Smooth muscle cell (in vitro differentiated cells): Measurements from ENCODE around the gene HEPACAM. TPM values are rescaled to one million over a fixed set of nuclear protein-coding genes. Genes with fewer than 3 reads are reported as not detected.
A peak's percentile ranks its signal among the peaks of the same experiment; 100 is the strongest.

Source experiments
- DNase-seq: peaks from one replicate; lab custom pipeline; 2025; ENCODE audit not compliant: unreplicated experiment; lab: John Stamatoyannopoulos, UW
- H2AFZ ChIP-seq: fragments of 200-600 bp; sonication (generic); 2 replicates; pipeline ENCODE4 v1.6.0; 2016; ENCODE audit warnings: antibody characterized with exemption, low read depth, mild to moderate bottlenecking
- H3F3A ChIP-seq: fragments of 200-600 bp; sonication (generic); 2 replicates; pipeline ENCODE4 v1.6.0; 2017; ENCODE audit warnings: antibody characterized with exemption, low read depth
- H3K27ac ChIP-seq: fragments of 200-600 bp; sonication (generic); 2 replicates; pipeline ENCODE4 v1.5.1; 2016; ENCODE audit warnings: low read depth, mild to moderate bottlenecking
- H3K27me3 ChIP-seq: fragments of 200-600 bp; sonication (generic); 2 replicates; pipeline ENCODE4 v1.6.1; 2016; ENCODE audit warnings: low read depth, mild to moderate bottlenecking
- H3K36me3 ChIP-seq: fragments of 200-600 bp; sonication (generic); 2 replicates; pipeline ENCODE4 v1.5.1; 2016; ENCODE audit warnings: low read depth
- H3K4me1 ChIP-seq: fragments of 200-600 bp; sonication (generic); 2 replicates; pipeline ENCODE4 v1.5.1; 2016; ENCODE audit warnings: low read depth
- H3K4me2 ChIP-seq: fragments of 200-600 bp; sonication (generic); 2 replicates; pipeline ENCODE4 v1.6.0; 2016; ENCODE audit warnings: mild to moderate bottlenecking
- H3K4me3 ChIP-seq: fragments of 200-600 bp; sonication (generic); 2 replicates; pipeline ENCODE4 v1.5.1; 2016; ENCODE audit warnings: mild to moderate bottlenecking
- H3K79me2 ChIP-seq: fragments of 200-600 bp; sonication (generic); 2 replicates; pipeline ENCODE4 v1.6.0; 2016; ENCODE audit warnings: low read depth, mild to moderate bottlenecking
- H3K9ac ChIP-seq: fragments of 200-600 bp; sonication (generic); 2 replicates; pipeline ENCODE4 v1.6.0; 2016; ENCODE audit warnings: low read depth
- H3K9me3 ChIP-seq: fragments of 200-600 bp; sonication (generic); replicated peaks from 2 replicates; pipeline ENCODE4 v1.5.1; 2016; ENCODE audit warnings: low read depth
- H4K20me1 ChIP-seq: fragments of 200-600 bp; sonication (generic); 2 replicates; pipeline ENCODE4 v1.6.0; 2016; ENCODE audit warnings: low read depth
- WGBS: methylation state at CpG from one replicate; pipeline ENCODE4 v1.1.7; 2016; ENCODE audit warnings: low lambda C conversion rate; 5-methylcytosine and 5-hydroxymethylcytosine counted together
- polyA plus RNA-seq: library from polyadenylated mRNA; unstranded; fragments of >200 nt; fragmentation: Nextera tagmentation; extraction: Ambion mirVana; gene quantifications from 2 replicates; pipeline ENCODE4 v1.2.1, GENCODE V29; 2016
- total RNA-seq: library from RNA; depleted of rRNA; stranded (reverse); fragments of >200 nt; gene quantifications from 2 replicates; pipeline ENCODE4 v1.2.3, GENCODE V29; 2014
- TF ChIP-seq, protein P1 (sequence below): fragments of 200-600 bp; sonication (generic); IDR thresholded peaks from 2 replicates; pipeline ENCODE4 v1.5.1; 2017; ENCODE audit warnings: borderline replicate concordance, mild to moderate bottlenecking, antibody characterized with exemption; ENCODE audit not compliant: insufficient read depth, poor library complexity, severe bottlenecking

Gene HEPACAM
- total and polyA plus RNA-seq, 2 experiments from 2014 or later = not detected

GRCh38 chr11:124961972-124962609, 26.2 kb upstream of the HEPACAM start:
- Histone ChIP-seq H3K36me3 (no peaks in the 10 kb centered on the region), H3K9me3 (no peaks in the 10 kb centered on the region), H2AFZ (no peak overlapping the region), H3K4me3 (no peak overlapping the region), H3K4me2 (no peak overlapping the region), H3K79me2 (no peaks in the 10 kb centered on the region), H3K9ac (no peak overlapping the region), H3K27me3 (no peaks in the 10 kb centered on the region), H3F3A (no peaks in the 10 kb centered on the region), H3K27ac (no peak overlapping the region), H3K4me1 (no peaks in the 10 kb centered on the region), H4K20me1 (no peaks in the 10 kb centered on the region)
- TF ChIP-seq, protein P1, sequence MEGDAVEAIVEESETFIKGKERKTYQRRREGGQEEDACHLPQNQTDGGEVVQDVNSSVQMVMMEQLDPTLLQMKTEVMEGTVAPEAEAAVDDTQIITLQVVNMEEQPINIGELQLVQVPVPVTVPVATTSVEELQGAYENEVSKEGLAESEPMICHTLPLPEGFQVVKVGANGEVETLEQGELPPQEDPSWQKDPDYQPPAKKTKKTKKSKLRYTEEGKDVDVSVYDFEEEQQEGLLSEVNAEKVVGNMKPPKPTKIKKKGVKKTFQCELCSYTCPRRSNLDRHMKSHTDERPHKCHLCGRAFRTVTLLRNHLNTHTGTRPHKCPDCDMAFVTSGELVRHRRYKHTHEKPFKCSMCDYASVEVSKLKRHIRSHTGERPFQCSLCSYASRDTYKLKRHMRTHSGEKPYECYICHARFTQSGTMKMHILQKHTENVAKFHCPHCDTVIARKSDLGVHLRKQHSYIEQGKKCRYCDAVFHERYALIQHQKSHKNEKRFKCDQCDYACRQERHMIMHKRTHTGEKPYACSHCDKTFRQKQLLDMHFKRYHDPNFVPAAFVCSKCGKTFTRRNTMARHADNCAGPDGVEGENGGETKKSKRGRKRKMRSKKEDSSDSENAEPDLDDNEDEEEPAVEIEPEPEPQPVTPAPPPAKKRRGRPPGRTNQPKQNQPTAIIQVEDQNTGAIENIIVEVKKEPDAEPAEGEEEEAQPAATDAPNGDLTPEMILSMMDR = peak; percentile 79
- no peak for DNase-seq
- 34% methylated on average over 5 of the region's 5 CpGs for WGBS

- H3K9ac ChIP-seq = no peak overlapping the region
- DNase-seq = no peak
- TF ChIP-seq, protein P1 = no peak
- peaks cover 9% of the 10 kb centered on the region for H3K27me3 ChIP-seq
- H3K9me3 ChIP-seq = no peaks in the 10 kb centered on the region
- H2AFZ ChIP-seq = peak overlapping the region; percentile 99
- H3K4me1 ChIP-seq = peaks cover 15% of the 10 kb centered on the region
- peak overlapping the region; percentile 90 for H3K4me2 ChIP-seq
- H3K27ac ChIP-seq = no peak overlapping the region
- H3F3A ChIP-seq = peaks cover 4% of the 10 kb centered on the region
- no peaks in the 10 kb centered on the region for H3K79me2 ChIP-seq
- H3K4me3 ChIP-seq = no peak overlapping the region
- H3K36me3 ChIP-seq = no peaks in the 10 kb centered on the region
- H4K20me1 ChIP-seq = no peaks in the 10 kb centered on the region
Observed at GRCh38 chr11:124955035-124955434, 19.2 kb upstream of the HEPACAM start.

- Histone ChIP-seq H3K36me3 (no peaks in the 10 kb centered on the region), H3K27me3 (peaks cover 9% of the 10 kb centered on the region), H3K4me2 (peak overlapping the region; percentile 90), H3K27ac (peak overlapping the region; percentile 30), H3F3A (peaks cover 4% of the 10 kb centered on the region), H3K79me2 (no peaks in the 10 kb centered on the region), H3K4me3 (peak overlapping the region; percentile 61), H3K9ac (peak overlapping the region; percentile 31), H2AFZ (peak overlapping the region; percentile 99), H3K9me3 (no peaks in the 10 kb centered on the region), H3K4me1 (peaks cover 15% of the 10 kb centered on the region), H4K20me1 (no peaks in the 10 kb centered on the region)
- TF ChIP-seq, protein P1 = no peak
- WGBS = 49% methylated on average over 6 of the region's 6 CpGs
- DNase-seq = no peak
Observed at GRCh38 chr11:124954590-124954955, 18.7 kb upstream of the HEPACAM start.
